ENCODE data around the gene NKAIN2.
A peak's percentile ranks its signal among the peaks of the same experiment; 100 is the strongest.
"Not testable (repeated sequence)": the region's sequence is repeated elsewhere in the genome, so short reads cannot be mapped to it uniquely, and the experiment has no call there.

NKAIN2 gene

DNA sequence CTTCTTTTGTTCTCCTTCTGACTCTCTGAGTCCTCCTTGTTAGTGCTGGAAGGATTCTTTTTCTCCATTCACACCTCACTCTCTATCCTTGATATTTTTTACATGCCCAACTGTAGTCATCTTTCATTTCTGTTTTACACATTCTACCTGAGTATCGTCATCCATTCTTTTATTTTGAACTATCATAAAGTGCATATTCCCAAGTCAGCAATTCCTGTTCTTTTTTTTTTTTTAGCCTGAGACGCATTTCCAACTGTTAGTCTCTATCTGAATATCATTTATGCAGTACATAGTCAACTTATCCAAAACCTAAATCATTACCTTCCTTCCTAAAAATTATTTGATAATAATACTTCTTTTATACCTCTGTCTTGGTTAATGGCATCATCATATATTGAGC, 207.5 kb downstream of the NKAIN2 start (continued):
- TF ChIP-seq, protein P1, sequence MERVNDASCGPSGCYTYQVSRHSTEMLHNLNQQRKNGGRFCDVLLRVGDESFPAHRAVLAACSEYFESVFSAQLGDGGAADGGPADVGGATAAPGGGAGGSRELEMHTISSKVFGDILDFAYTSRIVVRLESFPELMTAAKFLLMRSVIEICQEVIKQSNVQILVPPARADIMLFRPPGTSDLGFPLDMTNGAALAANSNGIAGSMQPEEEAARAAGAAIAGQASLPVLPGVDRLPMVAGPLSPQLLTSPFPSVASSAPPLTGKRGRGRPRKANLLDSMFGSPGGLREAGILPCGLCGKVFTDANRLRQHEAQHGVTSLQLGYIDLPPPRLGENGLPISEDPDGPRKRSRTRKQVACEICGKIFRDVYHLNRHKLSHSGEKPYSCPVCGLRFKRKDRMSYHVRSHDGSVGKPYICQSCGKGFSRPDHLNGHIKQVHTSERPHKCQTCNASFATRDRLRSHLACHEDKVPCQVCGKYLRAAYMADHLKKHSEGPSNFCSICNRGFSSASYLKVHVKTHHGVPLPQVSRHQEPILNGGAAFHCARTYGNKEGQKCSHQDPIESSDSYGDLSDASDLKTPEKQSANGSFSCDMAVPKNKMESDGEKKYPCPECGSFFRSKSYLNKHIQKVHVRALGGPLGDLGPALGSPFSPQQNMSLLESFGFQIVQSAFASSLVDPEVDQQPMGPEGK (tag by site-specific recombination; IDR thresholded peaks at IDR 0.05), result no peak
- no peak for TF ChIP-seq ZSCAN5A (tag by site-specific recombination; IDR thresholded peaks at IDR 0.05)
- no peak for TF ChIP-seq ZNF707 (tag by site-specific recombination; IDR thresholded peaks at IDR 0.05)
- no peak for TF ChIP-seq ZNF426 (tag by site-specific recombination; IDR thresholded peaks at IDR 0.05)
- no peak for TF ChIP-seq ZNF837 (tag by site-specific recombination; IDR thresholded peaks at IDR 0.05)

- CTCF ChIA-PET, result not testable (repeated sequence)
Observed at GRCh38 chr6:124022051-124022450, 218.4 kb downstream of the NKAIN2 start.

GRCh38 chr6:124022641-124023040, 219.0 kb downstream of the NKAIN2 start:
- ChIA-PET POLR2A (interaction anchor here (0.5 kb wide), 1 partner anchor 258 kb away, joined by 7 read pairs; no protein-coding TSS in a partner anchor), CTCF (no interaction called here)
- Histone ChIP-seq H3K9me3 (ENCODE audit: control insufficient read depth, insufficient read depth, low read depth, low read length) (no peaks in the 10 kb centered on the region), H3K4me3 (ENCODE audit: low read depth, low read length) (no peak overlapping the region), H3K4me1 (ENCODE audit: control insufficient read depth, insufficient read depth, low read length) (no peaks in the 10 kb centered on the region; the same call in 1 of the 2 replicates), H3K36me3 (ENCODE audit: control insufficient read depth in 2 of 2, insufficient read depth in 1 of 2, low read length in 2 of 2) (no peaks in the 10 kb centered on the region), H3K27ac (ENCODE audit: extremely low read depth, low read depth, low read length) (no peak overlapping the region)
- peak; percentile 67; the same call in 1 of the 2 replicates for TF ChIP-seq SCRT2 (tag by site-specific recombination; IDR thresholded peaks at IDR 0.05)
- TF ChIP-seq GLIS1 (tag by site-specific recombination; IDR thresholded peaks at IDR 0.05), result no peak
- TF ChIP-seq TRIM28 (IDR thresholded peaks at IDR 0.05; ENCODE audit: borderline replicate concordance, low read length), result no peak
- TF ChIP-seq, protein P2, sequence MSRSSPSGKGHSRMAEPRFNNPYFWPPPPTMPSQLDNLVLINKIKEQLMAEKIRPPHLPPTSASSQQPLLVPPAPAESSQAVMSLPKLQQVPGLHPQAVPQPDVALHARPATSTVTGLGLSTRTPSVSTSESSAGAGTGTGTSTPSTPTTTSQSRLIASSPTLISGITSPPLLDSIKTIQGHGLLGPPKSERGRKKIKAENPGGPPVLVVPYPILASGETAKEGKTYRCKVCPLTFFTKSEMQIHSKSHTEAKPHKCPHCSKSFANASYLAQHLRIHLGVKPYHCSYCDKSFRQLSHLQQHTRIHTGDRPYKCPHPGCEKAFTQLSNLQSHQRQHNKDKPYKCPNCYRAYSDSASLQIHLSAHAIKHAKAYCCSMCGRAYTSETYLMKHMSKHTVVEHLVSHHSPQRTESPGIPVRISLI (tag by site-specific recombination; IDR thresholded peaks at IDR 0.05), result no peak
- TF ChIP-seq OVOL3 (tag by site-specific recombination; IDR thresholded peaks at IDR 0.05), result no peak
- 0 out of 2 replicates have a peak, but pooled peaks have one; percentile 11 for TF ChIP-seq SCRT1 (tag by site-specific recombination; IDR thresholded peaks at IDR 0.05; ENCODE audit: borderline replicate concordance)
- 0 out of 2 replicates have a peak, but pooled peaks have one; percentile 10 for TF ChIP-seq ZNF133 (tag by site-specific recombination; IDR thresholded peaks at IDR 0.05)
- 0 out of 2 replicates have a peak, but pooled peaks have one; percentile 12 for TF ChIP-seq WT1 (tag by site-specific recombination; IDR thresholded peaks at IDR 0.05)
- no peak for TF ChIP-seq ZNF76 (tag by site-specific recombination; IDR thresholded peaks at IDR 0.05; ENCODE audit: borderline replicate concordance, low read depth)
- no peak for TF ChIP-seq ZSCAN18 (tag by site-specific recombination; IDR thresholded peaks at IDR 0.05)

More at GRCh38 chr6:124022051-124022450, 218.4 kb downstream of the NKAIN2 start:
- H3K4me3 ChIP-seq (ENCODE audit: low read depth, low read length); H3K27ac ChIP-seq (ENCODE audit: extremely low read depth, low read depth, low read length); H3K4me1 ChIP-seq (ENCODE audit: control insufficient read depth, insufficient read depth, low read length); H3K9me3 ChIP-seq (ENCODE audit: control insufficient read depth, insufficient read depth, low read depth, low read length); POLR2A ChIA-PET; H3K36me3 ChIP-seq (ENCODE audit: control insufficient read depth in 2 of 2, insufficient read depth in 1 of 2, low read length in 2 of 2): not testable (repeated sequence)
- TF ChIP-seq, protein P3, sequence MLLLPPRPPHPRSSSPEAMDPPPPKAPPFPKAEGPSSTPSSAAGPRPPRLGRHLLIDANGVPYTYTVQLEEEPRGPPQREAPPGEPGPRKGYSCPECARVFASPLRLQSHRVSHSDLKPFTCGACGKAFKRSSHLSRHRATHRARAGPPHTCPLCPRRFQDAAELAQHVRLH (tag by site-specific recombination; IDR thresholded peaks at IDR 0.05), result peak; percentile 70; the same call in 1 of the 2 replicates
- peak; percentile 92 for TF ChIP-seq ZNF146 (tag by site-specific recombination; IDR thresholded peaks at IDR 0.05)
